ENCODE data around the gene CBFA2T2.
A peak's percentile ranks its signal among the peaks of the same experiment; 100 is the strongest.
"Not testable (repeated sequence)": the region's sequence is repeated elsewhere in the genome, so short reads cannot be mapped to it uniquely, and the experiment has no call there.

The CBFA2T2 gene

GRCh38 chr20:33578510-33578909 is 88.6 kb downstream of the CBFA2T2 start:
- peak; percentile 83 for DNase-seq

- DNase-seq: no peak
These were observed 93.2 kb downstream of the CBFA2T2 start for GRCh38 chr20:33583143-33583542.

DNA sequence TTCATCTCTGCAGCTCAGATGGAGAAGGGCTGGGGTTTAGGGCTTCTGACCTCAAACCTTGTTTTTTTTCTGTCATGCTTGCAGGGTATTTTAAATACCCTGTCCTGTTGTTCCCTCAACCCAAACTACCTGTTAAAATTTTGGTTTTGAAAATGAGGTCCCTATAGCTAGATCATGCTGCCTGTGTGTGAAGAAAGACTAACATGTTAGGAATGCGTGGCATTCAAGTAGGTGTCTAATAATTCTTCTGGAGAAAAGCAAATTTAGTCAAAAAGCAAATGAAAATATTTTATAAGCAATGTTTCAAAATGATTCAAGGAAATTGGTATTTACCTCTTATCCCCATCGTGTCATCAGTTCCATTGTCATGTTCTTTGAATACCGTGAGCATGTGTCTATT is 95.1 kb downstream of the CBFA2T2 start:
- peak; percentile 20 for DNase-seq

DNA sequence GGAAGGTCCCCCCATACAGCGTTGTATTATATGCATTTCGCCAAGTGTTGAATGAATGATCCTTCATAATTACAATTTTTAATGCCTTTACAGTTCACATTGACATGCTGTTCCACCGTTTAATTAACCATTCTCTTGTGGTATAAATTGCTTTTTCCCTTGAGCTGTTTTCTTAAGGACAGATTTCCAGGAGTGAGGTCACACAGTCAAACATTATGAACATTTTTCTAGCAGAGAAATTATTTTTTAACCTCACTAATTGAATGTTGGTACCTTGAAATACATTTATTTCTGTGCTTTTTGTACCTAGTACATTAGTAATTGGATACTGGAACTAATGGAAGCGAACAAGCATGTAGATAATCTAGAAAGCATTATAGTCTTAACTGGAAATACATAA is 95.5 kb downstream of the CBFA2T2 start:
- DNase-seq: no peak

- DNase-seq: no peak
These were observed 99.2 kb downstream of the CBFA2T2 start for GRCh38 chr20:33589059-33589458.

DNA sequence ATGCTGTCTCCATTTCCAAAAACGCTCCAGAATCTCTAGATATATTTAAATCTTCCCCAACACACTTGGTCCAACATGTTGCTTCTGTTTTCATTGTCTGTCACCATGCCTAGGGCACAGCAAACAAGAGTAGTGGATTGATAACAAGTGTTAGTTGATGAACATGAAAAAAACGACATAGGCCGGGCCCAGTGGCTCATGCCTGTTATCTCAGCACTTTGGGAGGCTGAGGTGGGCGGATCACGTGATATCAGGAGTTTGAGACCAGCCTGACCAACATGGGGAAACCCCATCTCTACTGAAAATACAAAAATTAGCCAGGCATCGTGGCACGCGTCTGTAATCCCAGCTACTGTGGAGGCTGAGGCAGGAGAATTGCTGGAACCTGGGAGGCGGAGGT is 102.0 kb downstream of the CBFA2T2 start:
- DNase-seq: not testable (repeated sequence)

- no peak for DNase-seq
These were observed 104.8 kb downstream of the CBFA2T2 start for GRCh38 chr20:33594743-33595142.

- no peak for DNase-seq
These were observed 110.5 kb downstream of the CBFA2T2 start for GRCh38 chr20:33600414-33600813.

- DNase-seq: no peak
These were observed 111.1 kb downstream of the CBFA2T2 start for GRCh38 chr20:33600981-33601380.

DNA sequence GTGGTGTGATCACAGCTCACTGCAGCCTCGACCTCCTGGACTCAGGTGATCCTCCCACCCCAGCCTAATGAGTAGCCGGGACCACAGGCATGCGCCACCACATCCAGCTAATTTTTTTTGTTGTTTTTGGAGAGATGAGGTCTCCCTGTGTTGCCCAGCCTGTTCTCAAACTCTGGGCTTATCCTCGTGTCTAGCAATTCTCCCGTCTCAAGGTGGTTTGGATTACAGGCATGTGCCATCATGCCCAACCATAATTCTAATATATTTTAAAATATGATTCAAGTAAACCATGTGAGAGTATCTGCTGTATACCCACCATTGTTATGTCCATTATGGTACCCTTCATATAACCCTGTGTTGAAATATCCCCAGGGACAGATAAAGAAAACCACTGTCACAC is 112.0 kb downstream of the CBFA2T2 start:
- no peak for DNase-seq

- DNase-seq: no peak
These were observed 113.1 kb downstream of the CBFA2T2 start for GRCh38 chr20:33602826-33603590.

- DNase-seq: no peak
These were observed 114.4 kb downstream of the CBFA2T2 start for GRCh38 chr20:33604084-33604990.

DNA sequence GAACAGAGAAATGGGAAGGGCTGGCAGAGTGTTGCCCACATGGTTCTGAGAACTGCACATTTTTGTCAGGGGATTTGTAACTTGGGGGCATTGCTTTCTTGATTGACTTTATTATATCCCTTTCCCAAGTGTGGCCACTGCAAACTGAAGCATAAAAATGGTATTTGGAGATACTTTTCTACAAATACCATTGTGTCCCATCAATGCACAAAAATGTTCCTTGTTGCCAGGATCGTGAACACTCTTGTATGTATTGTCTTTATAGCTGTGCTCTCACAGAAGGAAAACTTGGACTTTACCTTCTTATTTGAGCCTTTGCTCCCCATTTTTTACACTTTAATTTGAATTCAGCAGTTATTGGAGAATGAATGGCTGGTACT is 115.1 kb downstream of the CBFA2T2 start:
- no peak for DNase-seq

DNA sequence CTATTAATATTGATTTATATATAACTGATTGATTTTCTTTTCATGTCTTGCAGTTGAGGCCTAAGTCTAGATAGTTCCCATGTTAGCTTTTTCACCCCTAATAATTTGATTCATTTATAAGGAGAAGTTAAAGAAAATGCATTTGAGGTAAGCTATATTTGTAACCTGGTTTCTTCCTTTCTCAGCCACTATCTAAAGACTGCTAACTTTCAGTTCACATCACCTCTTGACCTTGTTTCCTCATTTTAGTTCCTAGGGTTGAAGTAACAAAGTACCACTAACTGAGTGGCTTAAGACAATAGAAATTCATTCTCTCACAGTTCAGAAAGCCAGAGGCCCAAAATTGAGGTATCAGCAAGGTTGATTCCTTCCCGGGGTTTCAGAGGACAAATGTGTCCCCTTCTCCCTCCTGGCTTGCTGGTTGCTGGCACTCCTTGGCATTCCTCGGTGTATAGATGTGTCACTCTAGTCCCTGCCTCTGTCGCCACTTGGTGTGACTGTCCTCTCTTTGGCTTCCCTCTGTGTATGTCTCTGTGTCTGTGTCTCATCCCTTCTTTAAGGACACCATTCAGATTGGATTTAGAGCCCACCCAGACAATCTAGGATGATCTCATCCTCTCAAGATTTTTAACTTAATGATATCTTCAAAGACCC is 116.3 kb downstream of the CBFA2T2 start:
- no peak for DNase-seq

GRCh38 chr20:33609504-33609903 is 119.6 kb downstream of the CBFA2T2 start:
- DNase-seq: no peak

GRCh38 chr20:33611106-33611505 is 121.2 kb downstream of the CBFA2T2 start:
- DNase-seq: no peak

GRCh38 chr20:33612001-33612400 is 122.1 kb downstream of the CBFA2T2 start:
- no peak for DNase-seq

DNA sequence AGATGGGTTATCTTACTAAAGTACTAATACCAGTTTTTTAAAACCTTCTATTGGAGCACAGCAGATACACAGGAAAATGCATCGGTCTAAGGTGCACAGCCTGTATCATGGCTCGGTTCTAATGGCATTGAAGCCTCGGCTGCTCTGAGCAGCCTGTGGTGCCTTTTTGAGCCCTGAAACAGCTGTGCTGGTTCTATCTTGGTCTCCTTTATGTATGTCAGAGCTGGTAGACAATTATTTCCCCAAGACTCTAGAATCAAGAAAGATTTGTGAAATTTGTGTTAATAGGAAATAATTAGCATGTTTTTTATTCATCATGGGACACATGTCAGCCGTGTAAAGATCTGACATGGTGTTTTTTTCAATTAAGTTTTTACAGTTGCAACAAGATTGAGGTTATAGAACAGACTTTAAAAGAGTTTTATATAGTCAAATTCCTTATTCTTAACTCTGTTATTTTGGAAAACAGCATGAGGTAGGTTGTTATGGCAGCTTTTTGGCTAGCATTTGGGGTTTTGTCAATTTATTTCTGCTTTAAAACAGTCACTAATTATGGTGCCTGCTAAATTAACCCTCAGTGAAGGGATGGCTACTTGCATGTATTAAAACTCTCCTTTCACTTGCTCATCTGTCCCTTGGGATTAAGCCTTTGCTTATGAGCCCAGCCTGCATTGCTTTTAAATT is 132.0 kb downstream of the CBFA2T2 start:
- no peak for DNase-seq

- no peak for DNase-seq
These were observed 132.9 kb downstream of the CBFA2T2 start for GRCh38 chr20:33622705-33623365.

- DNase-seq: no peak
These were observed 134.5 kb downstream of the CBFA2T2 start for GRCh38 chr20:33624399-33624798.

GRCh38 chr20:33626190-33626589 is 136.3 kb downstream of the CBFA2T2 start:
- DNase-seq: no peak

DNA sequence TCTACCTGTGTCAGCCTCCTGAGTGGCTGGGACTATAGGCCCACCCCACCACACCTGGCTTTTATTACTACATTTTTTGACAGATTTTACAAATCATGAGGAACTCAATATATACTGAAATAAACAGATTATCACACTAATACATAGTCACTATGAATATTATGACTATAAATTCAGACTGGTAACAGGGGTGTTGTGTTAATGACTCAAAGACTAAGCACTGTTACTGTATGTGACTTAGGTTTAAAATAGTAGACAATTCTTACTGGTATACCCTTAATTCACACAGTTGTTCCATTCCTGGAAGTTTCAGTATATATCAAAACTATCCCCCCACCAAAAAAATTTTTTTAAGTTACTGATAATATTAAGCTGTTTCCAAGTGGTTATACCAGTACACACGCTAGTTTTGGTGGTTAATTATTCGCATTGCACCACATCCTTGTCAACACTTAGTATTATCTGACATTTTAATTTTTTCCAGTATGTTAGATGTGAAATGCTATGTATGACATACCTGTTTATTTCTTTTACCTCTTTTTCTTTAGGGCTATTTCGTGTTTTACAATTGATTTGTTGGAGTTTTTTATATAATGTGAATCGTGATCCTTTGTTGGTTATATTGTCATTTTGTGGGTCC is 137.8 kb downstream of the CBFA2T2 start:
- DNase-seq: no peak
